Kidney epithelial cell (primary cell): ENCODE data around the gene CC2D2B. TPM values are rescaled to one million over a fixed set of nuclear protein-coding genes. Genes with fewer than 3 reads are reported as not detected.

ENCODE experiments used
- DNase-seq: peaks from one replicate; pipeline ENCODE4 v3.0.0-alpha.2; 2010; ENCODE audit warnings: low read depth
- H3K27me3 ChIP-seq: 2 replicates; pipeline ENCODE4 v1.6.0; 2011; ENCODE audit warnings: low read length; ENCODE audit not compliant: control insufficient read depth, insufficient read depth
- H3K36me3 ChIP-seq: 2 replicates; pipeline ENCODE4 v1.5.1; 2011; ENCODE audit warnings: low read length; ENCODE audit not compliant: control insufficient read depth, insufficient read depth
- H3K4me3 ChIP-seq: 2 replicates; pipeline ENCODE4 v1.5.1; 2011; ENCODE audit warnings: low read depth, mild to moderate bottlenecking, control low read depth, low read length
- total RNA-seq: library from RNA; depleted of rRNA; stranded (reverse); fragments of >200 nt; gene quantifications from 2 replicates; pipeline ENCODE4 v1.2.3, GENCODE V29; 2015
- TF ChIP-seq, protein P1 (sequence below): IDR thresholded peaks from 2 replicates; pipeline ENCODE4 v1.5.1; 2011; ENCODE audit warnings: mild to moderate bottlenecking, moderate library complexity, low read length, control low read depth, inconsistent platforms; ENCODE audit not compliant: insufficient read depth, poor library complexity, severe bottlenecking

Gene CC2D2B
- total RNA-seq, 1 donor from 2014 or later: not detected

GRCh38 chr10:96075977-96076376 is 168.2 kb downstream of the CC2D2B start:
- H3K27me3 ChIP-seq: no peaks in the 10 kb centered on the region
- no peak for DNase-seq
- no peaks in the 10 kb centered on the region for H3K36me3 ChIP-seq
- H3K4me3 ChIP-seq: no peak overlapping the region
- TF ChIP-seq, protein P1, sequence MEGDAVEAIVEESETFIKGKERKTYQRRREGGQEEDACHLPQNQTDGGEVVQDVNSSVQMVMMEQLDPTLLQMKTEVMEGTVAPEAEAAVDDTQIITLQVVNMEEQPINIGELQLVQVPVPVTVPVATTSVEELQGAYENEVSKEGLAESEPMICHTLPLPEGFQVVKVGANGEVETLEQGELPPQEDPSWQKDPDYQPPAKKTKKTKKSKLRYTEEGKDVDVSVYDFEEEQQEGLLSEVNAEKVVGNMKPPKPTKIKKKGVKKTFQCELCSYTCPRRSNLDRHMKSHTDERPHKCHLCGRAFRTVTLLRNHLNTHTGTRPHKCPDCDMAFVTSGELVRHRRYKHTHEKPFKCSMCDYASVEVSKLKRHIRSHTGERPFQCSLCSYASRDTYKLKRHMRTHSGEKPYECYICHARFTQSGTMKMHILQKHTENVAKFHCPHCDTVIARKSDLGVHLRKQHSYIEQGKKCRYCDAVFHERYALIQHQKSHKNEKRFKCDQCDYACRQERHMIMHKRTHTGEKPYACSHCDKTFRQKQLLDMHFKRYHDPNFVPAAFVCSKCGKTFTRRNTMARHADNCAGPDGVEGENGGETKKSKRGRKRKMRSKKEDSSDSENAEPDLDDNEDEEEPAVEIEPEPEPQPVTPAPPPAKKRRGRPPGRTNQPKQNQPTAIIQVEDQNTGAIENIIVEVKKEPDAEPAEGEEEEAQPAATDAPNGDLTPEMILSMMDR: no peak

GRCh38 chr10:96077156-96077555 is 169.4 kb downstream of the CC2D2B start:
- no peaks in the 10 kb centered on the region for H3K27me3 ChIP-seq

DNA sequence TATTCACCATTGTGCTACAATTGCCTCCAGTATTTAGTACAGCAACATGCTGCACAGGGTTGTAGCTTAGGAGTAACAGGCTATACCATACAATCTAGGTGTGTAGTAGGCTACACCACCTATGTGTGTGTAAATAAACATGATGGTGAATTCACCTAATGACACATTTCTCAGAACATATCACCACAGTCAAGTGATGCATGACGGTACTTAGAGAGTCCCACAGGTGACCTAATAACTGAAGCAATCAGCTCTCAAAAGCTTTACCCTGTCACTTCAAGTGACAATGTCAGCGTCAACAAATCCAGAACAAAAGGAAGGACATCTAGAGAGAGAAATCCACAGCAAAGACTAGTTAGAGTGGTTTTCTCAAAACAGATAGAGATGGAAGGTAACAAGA is 174.4 kb downstream of the CC2D2B start:
- no peaks in the 10 kb centered on the region for H3K27me3 ChIP-seq
- DNase-seq: no peak
- TF ChIP-seq, protein P1: no peak
- no peaks in the 10 kb centered on the region for H3K36me3 ChIP-seq
- no peak overlapping the region for H3K4me3 ChIP-seq

More at GRCh38 chr10:96077156-96077555, 169.4 kb downstream of the CC2D2B start:
- TF ChIP-seq, protein P1: no peak
- H3K36me3 ChIP-seq: no peaks in the 10 kb centered on the region
- no peak overlapping the region for H3K4me3 ChIP-seq
- no peak for DNase-seq

Other genes starting within 250 kb of the CC2D2B start
- gene TCTN3, start 214.0 kb upstream of the CC2D2B start, total RNA-seq: 41.7 and 45.0 TPM in 2 replicates
- gene ENTPD1, start 151.8 kb upstream of the CC2D2B start, total RNA-seq: 0.17 and 0.34 TPM in 2 replicates
- 17.1 and 18.1 TPM in 2 replicates for gene CCNJ, start 135.6 kb downstream of the CC2D2B start, total RNA-seq
- 15.5 and 15.9 TPM in 2 replicates for gene ZNF518A, start 222.3 kb downstream of the CC2D2B start, total RNA-seq